A673 (cell line): ENCODE data around the gene DMD. TPM values are rescaled to one million over a fixed set of nuclear protein-coding genes. Genes with fewer than 3 reads are reported as not detected.

Experiments
- BruUV-seq: library from RNA; stranded (reverse); fragments of 400-500 nt; replicated peaks from 2 replicates; lab custom pipeline; 2021; lab: Mats Ljungman, UMichigan
- CTCF ChIA-PET: fragments of 300-600 bp; sonication (Branson Sonifier 250); formaldehyde crosslinking; loops from one replicate; lab custom pipeline; 2022; ENCODE audit warnings: antibody characterized with exemption; lab: Charles Lee
- POLR2A ChIA-PET: fragments of 300-600 bp; sonication (Branson Sonifier 250); formaldehyde crosslinking; loops from one replicate; lab custom pipeline; 2022; ENCODE audit warnings: antibody characterized with exemption; ENCODE audit not compliant: low non-redundant PET; lab: Charles Lee
- DNase-seq: peaks from one replicate; pipeline ENCODE4 v3.0.0-alpha.2; 2015; ENCODE audit warnings: low spot score
- H3K27ac ChIP-seq: fragments of 200-600 bp; sonication (generic); 2 replicates; pipeline ENCODE4 v1.5.1; 2016; ENCODE audit warnings: mixed run types, low read depth, mild to moderate bottlenecking, mixed read lengths, antibody characterized with exemption, low read length; ENCODE audit not compliant: poor library complexity, severe bottlenecking
- H3K27me3 ChIP-seq: fragments of 200-600 bp; sonication (generic); replicated peaks from 2 replicates; pipeline ENCODE4 v1.6.1; 2017; ENCODE audit warnings: mixed run types, low read depth, mild to moderate bottlenecking, mixed read lengths, antibody characterized with exemption, low read length; ENCODE audit not compliant: insufficient read depth, poor library complexity
- H3K36me3 ChIP-seq: fragments of 200-600 bp; sonication (generic); 2 replicates; pipeline ENCODE4 v1.6.1; 2016; ENCODE audit warnings: mixed run types, mild to moderate bottlenecking, mixed read lengths, antibody characterized with exemption, low read length; ENCODE audit not compliant: insufficient read depth, poor library complexity, severe bottlenecking
- H3K4me1 ChIP-seq: fragments of 200-600 bp; sonication (generic); 2 replicates; pipeline ENCODE4 v1.6.1; 2017; ENCODE audit warnings: mixed run types, mild to moderate bottlenecking, mixed read lengths, antibody characterized with exemption, low read length; ENCODE audit not compliant: insufficient read depth, poor library complexity, severe bottlenecking
- H3K4me3 ChIP-seq: fragments of 200-600 bp; sonication (generic); 2 replicates; pipeline ENCODE4 v1.5.1; 2016; ENCODE audit warnings: low read depth, mixed run types, mild to moderate bottlenecking, mixed read lengths, low read length; ENCODE audit not compliant: poor library complexity, severe bottlenecking
- H3K9me3 ChIP-seq: fragments of 200-600 bp; sonication (generic); 2 replicates; pipeline ENCODE4 v1.6.1; 2016; ENCODE audit warnings: mixed run types, low read depth, mild to moderate bottlenecking, mixed read lengths, antibody characterized with exemption, low read length; ENCODE audit not compliant: poor library complexity, severe bottlenecking
- CTCF ChIP-seq: fragments of 300-800, 200-600 bp; sonication (generic); conservative IDR thresholded peaks from 2 replicates; pipeline ENCODE4 v1.5.1; 2017; ENCODE audit warnings: low read depth, mild to moderate bottlenecking, antibody characterized with exemption, low read length, moderate library complexity, mixed read lengths
- EZH2 ChIP-seq: fragments of 200-600 bp; sonication (generic); IDR thresholded peaks from 2 replicates; pipeline ENCODE4 v1.6.1; 2017; ENCODE audit warnings: borderline replicate concordance, low read depth, mild to moderate bottlenecking, mixed read lengths, antibody characterized with exemption, low read length; ENCODE audit not compliant: poor library complexity, severe bottlenecking
- intact Hi-C: fragments of 100-400 bp; cut with micrococcal nuclease; formaldehyde crosslinking; loops from one replicate; pipeline ENCODE4 v1.10.0; 2022; ENCODE audit not compliant: unreplicated experiment
- total RNA-seq: library from RNA; stranded (reverse); gene quantifications from 2 replicates; pipeline ENCODE4 v1.2.3, GENCODE V29; 2021

Gene DMD
- total RNA-seq, 1 experiment from 2014 or later = 5.4 TPM

- no peak for DNase-seq
- TF ChIP-seq CTCF = no peak
- TF ChIP-seq EZH2 = no peak
- H3K27ac ChIP-seq = no peak overlapping the region
- no peak overlapping the region for H3K4me3 ChIP-seq
- no peaks in the 10 kb centered on the region for H3K4me1 ChIP-seq
- no peaks in the 10 kb centered on the region for H3K27me3 ChIP-seq
- POLR2A ChIA-PET = no interaction called here
- BruUV-seq = no TSS peak
- no peaks in the 10 kb centered on the region for H3K9me3 ChIP-seq
- no peaks in the 10 kb centered on the region for H3K36me3 ChIP-seq
- intact Hi-C loops = no loop called here
- CTCF ChIA-PET = no interaction called here
Measured at GRCh38 chrX:31200430-31200829, 2010.9 kb downstream of the DMD start.

GRCh38 chrX:31199840-31200114 is 2011.6 kb downstream of the DMD start:
- POLR2A ChIA-PET = no interaction called here
- intact Hi-C loops = no loop called here
- H3K9me3 ChIP-seq = no peaks in the 10 kb centered on the region
- no peak for TF ChIP-seq CTCF
- no peak for TF ChIP-seq EZH2
- no peak overlapping the region for H3K4me3 ChIP-seq
- no peaks in the 10 kb centered on the region for H3K4me1 ChIP-seq
- CTCF ChIA-PET = no interaction called here
- DNase-seq = no peak
- no peaks in the 10 kb centered on the region for H3K36me3 ChIP-seq
- H3K27me3 ChIP-seq = no peaks in the 10 kb centered on the region
- H3K27ac ChIP-seq = no peak overlapping the region
- BruUV-seq = no TSS peak

GRCh38 chrX:31199056-31199839 is 2012.1 kb downstream of the DMD start:
- POLR2A ChIA-PET = no interaction called here
- H3K4me3 ChIP-seq = no peak overlapping the region
- intact Hi-C loops = no loop called here

More at GRCh38 chrX:31199056-31199839, 2012.1 kb downstream of the DMD start:
- Histone ChIP-seq H3K9me3 (no peaks in the 10 kb centered on the region), H3K27me3 (no peaks in the 10 kb centered on the region), H3K4me1 (no peaks in the 10 kb centered on the region), H3K36me3 (no peaks in the 10 kb centered on the region), H3K27ac (no peak overlapping the region)
- TF ChIP-seq EZH2 (no peak), CTCF (no peak)
- CTCF ChIA-PET = no interaction called here
- DNase-seq = peak; percentile 19
- no TSS peak for BruUV-seq
